Measurements from ENCODE around the gene CDH22.

The CDH22 gene

DNA sequence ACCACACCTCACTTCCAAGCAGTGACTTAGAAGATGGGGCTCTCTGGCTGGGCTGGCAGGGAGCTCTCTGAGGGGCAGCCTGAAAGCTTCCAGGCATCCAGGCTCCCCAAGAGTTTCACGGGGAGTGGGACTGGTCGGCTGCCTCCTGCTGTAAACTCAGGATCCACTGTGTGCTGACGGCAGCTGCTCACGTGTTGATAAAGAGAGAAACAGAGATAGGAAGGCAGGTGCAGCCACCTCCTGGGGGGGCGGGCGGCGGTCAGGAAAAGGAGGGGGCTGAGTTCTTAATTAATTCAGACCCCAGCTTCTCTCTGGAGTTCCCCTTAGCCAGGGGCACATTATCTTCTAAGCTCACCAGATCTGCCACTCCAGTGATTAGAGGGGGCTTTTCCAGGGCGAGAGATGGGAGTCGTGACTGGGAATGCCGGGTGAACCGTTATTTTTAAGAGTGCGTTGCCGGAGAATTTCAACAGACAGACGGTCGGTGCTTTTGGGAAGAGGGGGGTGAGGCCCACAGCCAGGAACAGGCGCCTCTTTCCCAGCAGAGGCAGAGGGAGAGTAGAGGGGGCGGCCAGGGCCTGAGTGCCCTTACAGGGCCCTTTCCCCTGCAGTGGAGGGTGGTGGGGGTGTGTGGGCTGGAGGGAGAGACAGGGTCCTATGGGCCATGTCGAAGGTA lies 119.3 kb downstream of the CDH22 start:
- no peak for DNase-seq

DNA sequence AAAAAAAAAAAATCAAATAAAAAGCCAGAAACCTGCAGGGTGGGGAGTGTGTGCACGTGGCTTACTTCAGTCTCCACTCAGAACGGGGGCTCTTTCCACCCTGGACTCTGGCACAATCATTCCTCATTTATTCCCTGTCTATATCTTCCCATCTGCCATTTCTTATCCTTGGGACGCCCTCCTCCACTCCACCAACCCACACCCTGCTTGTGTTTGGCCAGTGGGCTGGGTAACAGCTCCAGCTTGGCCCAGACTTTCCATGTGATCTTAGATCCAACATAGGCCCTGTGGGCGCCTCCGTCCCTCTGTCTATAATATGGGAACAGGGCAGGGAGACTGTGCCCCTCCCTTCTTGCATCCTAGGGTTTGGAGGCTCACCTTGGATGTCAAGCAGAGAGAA lies 122.1 kb downstream of the CDH22 start:
- no peak for DNase-seq

GRCh38 chr20:46185353-46185752 lies 122.9 kb downstream of the CDH22 start:
- DNase-seq: no peak

DNA sequence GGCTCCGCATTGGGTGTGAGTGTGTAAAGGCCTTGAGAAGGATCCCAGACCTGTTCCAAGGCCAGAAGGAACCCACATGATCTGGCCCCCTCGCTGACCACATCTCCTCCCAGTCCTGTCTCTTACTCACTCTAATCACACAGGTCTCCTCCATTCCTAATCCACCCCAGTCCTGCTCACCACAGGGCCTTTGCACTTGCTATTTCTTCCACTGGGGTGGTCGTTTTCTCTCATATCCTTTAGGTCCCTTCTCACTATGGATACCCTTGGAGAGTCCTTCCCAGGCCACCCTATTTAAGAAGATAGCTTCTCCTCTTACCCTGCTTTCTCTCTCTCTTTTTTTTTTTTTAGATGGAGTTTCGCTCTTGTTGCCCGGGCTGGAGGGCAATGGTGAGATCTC lies 124.5 kb downstream of the CDH22 start:
- DNase-seq: no peak

DNA sequence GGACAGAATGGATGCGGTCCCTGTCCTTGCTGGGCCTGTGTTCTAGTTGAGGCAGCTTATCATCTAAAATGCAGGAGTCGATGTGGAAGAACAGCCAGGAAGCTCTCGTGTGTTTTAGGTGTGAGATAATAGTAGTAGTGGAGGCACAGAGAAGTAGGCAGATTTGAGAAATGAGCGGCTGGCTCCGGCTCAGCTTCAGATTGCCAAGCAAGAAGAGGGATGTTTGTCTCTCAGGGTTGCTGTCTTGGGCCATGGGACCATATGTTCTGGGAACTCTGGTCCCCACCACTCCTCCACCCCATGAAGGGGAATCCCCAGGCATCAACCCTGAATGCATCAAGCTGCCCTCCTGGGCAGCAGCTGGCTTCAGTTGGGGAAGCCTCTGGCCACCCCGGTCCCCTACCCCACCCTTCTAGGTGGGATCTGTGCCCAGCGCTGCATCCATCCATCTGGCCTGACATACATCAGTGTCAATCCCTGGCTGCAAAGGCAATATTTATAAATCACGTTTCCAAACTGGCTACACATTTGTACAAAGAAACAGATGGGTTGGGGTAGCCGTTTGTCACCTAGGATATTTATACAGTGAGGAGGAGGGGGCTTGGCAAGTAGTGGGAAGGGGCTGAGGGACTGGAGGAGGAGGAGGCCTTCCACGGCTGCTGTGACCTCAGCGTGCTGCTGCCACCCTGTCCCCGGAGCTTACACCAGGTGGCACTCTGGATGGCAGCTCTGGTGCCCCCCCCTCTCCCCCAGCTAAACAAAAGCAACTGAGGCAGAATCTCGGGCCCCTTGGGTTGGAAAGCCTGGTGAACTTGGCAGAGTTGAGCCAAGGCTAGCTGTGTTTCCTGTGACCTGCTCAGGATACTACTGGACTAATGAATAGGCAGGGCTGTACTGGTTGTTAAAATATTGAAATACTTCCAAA lies 125.8 kb downstream of the CDH22 start:
- DNase-seq: no peak

- no peak for DNase-seq
These were observed 128.4 kb downstream of the CDH22 start for GRCh38 chr20:46179862-46180261.

DNA sequence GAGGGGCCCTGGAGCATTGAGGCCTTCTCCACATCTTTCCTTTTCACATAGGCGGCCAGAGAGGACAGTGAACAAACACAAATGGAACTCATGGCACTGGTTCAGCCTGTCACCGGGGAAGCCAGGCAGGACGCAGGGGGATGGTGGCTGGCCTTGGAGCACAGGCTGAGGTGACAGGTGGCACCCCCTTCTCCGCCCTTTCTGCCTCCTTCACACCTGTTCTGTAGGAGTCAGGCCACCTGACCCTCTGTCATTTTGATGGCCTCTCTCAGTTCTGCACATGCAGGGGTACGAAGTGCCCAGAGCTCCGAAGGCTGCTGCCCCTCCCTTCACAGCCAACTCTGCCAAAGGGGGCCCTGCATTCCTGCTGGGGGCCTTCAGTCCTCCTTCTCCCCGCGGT lies 129.4 kb downstream of the CDH22 start:
- DNase-seq: no peak

DNA sequence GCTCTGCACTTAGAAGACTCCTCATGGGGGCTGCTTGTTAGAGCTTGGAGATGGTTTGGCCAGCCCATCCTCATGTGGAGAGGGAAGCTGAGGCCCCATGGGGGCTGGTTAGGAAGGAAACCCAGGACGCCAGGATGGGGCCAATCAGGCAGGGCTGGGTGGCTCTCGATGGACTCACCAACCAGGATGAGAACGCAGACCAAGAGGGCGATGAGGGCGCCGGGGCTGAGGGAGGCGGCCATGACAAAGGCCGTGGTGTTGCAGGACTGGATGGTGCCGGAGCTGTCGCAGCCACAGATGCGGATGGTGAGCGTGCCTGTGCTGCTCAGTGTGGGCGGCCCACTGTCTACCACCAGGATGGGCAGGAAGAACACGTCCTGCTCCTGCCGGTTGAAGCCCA lies 130.5 kb downstream of the CDH22 start:
- DNase-seq: no peak

GRCh38 chr20:46176739-46177378 lies 131.4 kb downstream of the CDH22 start:
- DNase-seq: no peak

DNA sequence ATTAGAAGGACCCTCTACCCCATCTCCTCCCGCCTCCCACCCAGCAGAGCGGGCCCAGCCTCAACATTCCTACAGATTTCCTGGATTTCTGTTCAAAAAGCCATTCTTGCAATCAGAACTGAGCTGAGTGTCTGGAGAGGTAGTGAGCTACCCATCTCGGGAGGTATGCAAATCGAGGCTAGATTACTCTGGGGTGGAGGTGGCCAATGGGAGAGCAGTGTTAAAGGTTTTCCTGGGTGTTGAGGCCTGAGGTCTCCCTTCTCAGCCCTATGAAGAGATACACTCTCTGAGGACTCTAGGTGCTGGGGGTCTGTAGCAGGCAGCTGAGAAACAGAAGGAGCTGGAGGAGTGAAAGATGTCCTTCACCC lies 133.2 kb downstream of the CDH22 start:
- no peak for DNase-seq

- peak; percentile 79 for DNase-seq
These were observed 133.7 kb downstream of the CDH22 start for GRCh38 chr20:46174469-46175126.

- no peak for DNase-seq
These were observed 134.4 kb downstream of the CDH22 start for GRCh38 chr20:46173652-46174468.

GRCh38 chr20:46172961-46173536 lies 135.2 kb downstream of the CDH22 start:
- DNase-seq: no peak

- DNase-seq: no peak
These were observed 135.8 kb downstream of the CDH22 start for GRCh38 chr20:46172455-46172854.

GRCh38 chr20:46171909-46172308 lies 136.4 kb downstream of the CDH22 start:
- DNase-seq: no peak

GRCh38 chr20:46171476-46171875 lies 136.8 kb downstream of the CDH22 start:
- DNase-seq: no peak

GRCh38 chr20:46169245-46170171 lies 138.8 kb downstream of the CDH22 start:
- no peak for DNase-seq

- no peak for DNase-seq
These were observed 139.9 kb downstream of the CDH22 start for GRCh38 chr20:46168438-46168837.

- no peak for DNase-seq
These were observed 141.2 kb downstream of the CDH22 start for GRCh38 chr20:46167080-46167479.

DNA sequence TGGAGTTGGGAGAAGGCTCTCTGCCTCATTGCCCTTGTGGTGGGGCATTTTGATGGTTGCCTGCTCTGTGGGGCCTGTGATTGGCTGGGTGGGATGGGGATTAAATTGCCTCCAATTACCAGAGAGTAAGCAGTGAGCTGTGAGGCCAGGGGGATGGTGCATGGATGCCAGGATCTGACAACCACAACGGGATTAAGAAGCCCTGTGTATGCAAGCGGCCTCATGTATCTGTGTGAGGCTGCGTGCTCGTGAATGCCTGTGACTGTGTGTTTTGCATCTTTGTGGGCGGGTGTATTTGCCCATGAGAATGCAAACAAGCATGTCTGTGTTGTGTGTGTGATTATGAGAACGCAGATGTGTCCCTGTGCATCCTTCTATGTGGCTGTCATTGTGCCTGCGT lies 144.0 kb downstream of the CDH22 start:
- no peak for DNase-seq

- no peak for DNase-seq
These were observed 146.4 kb downstream of the CDH22 start for GRCh38 chr20:46161921-46162320.
